ENCODE measurements around the gene KLK3.

The KLK3 gene

GRCh38 chr19:50898018-50898417, 43.3 kb downstream of the KLK3 start:
- DNase-seq (ENCODE audit: low read depth in 2 of 2): no peak

GRCh38 chr19:50899569-50899968, 44.9 kb downstream of the KLK3 start:
- DNase-seq (ENCODE audit: low read depth in 2 of 2): no peak

- DNase-seq (ENCODE audit: low read depth in 2 of 2): no peak
Measured at GRCh38 chr19:50902640-50903039, 47.9 kb downstream of the KLK3 start.

- peak in 1 of 2 experiments; percentile 36 for DNase-seq (ENCODE audit: low read depth in 2 of 2)
Measured at GRCh38 chr19:50906217-50906616, 51.5 kb downstream of the KLK3 start.

- no peak for DNase-seq (ENCODE audit: low read depth in 2 of 2)
Measured at GRCh38 chr19:50908336-50908735, 53.6 kb downstream of the KLK3 start.

- peak; percentile 14 to 40 for DNase-seq (ENCODE audit: low read depth in 2 of 2)
Measured at GRCh38 chr19:50909240-50910070, 54.7 kb downstream of the KLK3 start.

Data from stimulated activated CD4-positive, alpha-beta T cell treated with anti-CD3 and anti-CD28 coated beads, Interleukin-12 subunit alpha, Interleukin-12 subunit beta, amount 100 ng/mL, for 24 hours (primary cell).